ENCODE data around the gene NECAB2.

NECAB2 gene

GRCh38 chr16:83935005-83935857 lies 32.8 kb upstream of the NECAB2 start:
- ChIA-PET POLR2A (no interaction called here), CTCF (interaction anchor here (6.0 to 15.1 kb wide), 2 partner anchors 8 to 132 kb away, joined by 60 to 175 read pairs; no protein-coding TSS in a partner anchor)
- no peak for TF ChIP-seq CTCF (IDR thresholded peaks at IDR 0.05; ENCODE audit: insufficient read depth, low read length, missing control alignments)
- DNase-seq (ENCODE audit: low read depth, low spot score), result no peak
- no peak overlapping the region for H3K4me3 ChIP-seq (ENCODE audit: low read depth, low read length)

- H3K4me3 ChIP-seq (ENCODE audit: low read depth, low read length), result no peak overlapping the region
- CTCF ChIA-PET, result interaction anchor here (6.0 to 15.1 kb wide), 2 partner anchors 9 to 131 kb away, joined by 60 to 175 read pairs; no protein-coding TSS in a partner anchor
- DNase-seq (ENCODE audit: low read depth, low spot score), result no peak
- TF ChIP-seq CTCF (IDR thresholded peaks at IDR 0.05; ENCODE audit: insufficient read depth, low read length, missing control alignments), result no peak
- POLR2A ChIA-PET, result no interaction called here
Observed at GRCh38 chr16:83935858-83936255, 32.2 kb upstream of the NECAB2 start.

GRCh38 chr16:83936581-83937165 lies 31.4 kb upstream of the NECAB2 start:
- POLR2A ChIA-PET, result no interaction called here
- CTCF ChIA-PET, result interaction anchor here (0.9 to 6.0 kb wide), 2 partner anchors 10 to 129 kb away, joined by 4 to 60 read pairs; no protein-coding TSS in a partner anchor

GRCh38 chr16:83937267-83937666 lies 30.8 kb upstream of the NECAB2 start:
- POLR2A ChIA-PET, result no interaction called here
- CTCF ChIA-PET, result interaction anchor here (0.9 to 6.0 kb wide), 3 partner anchors 10 to 129 kb away, joined by 4 to 60 read pairs (median 4); partner anchors contain the start of gene OSGIN1
- no peak for DNase-seq (ENCODE audit: low read depth, low spot score)
- H3K4me3 ChIP-seq (ENCODE audit: low read depth, low read length), result no peak overlapping the region
- TF ChIP-seq CTCF (IDR thresholded peaks at IDR 0.05; ENCODE audit: insufficient read depth, low read length, missing control alignments), result no peak

More at GRCh38 chr16:83936581-83937165, 31.4 kb upstream of the NECAB2 start:
- DNase-seq (ENCODE audit: low read depth, low spot score), result no peak
- TF ChIP-seq CTCF (IDR thresholded peaks at IDR 0.05; ENCODE audit: insufficient read depth, low read length, missing control alignments), result no peak
- H3K4me3 ChIP-seq (ENCODE audit: low read depth, low read length), result no peak overlapping the region

GRCh38 chr16:83937922-83938885 lies 29.8 kb upstream of the NECAB2 start:
- ChIA-PET CTCF (interaction anchor here (0.6 to 6.0 kb wide), 4 partner anchors 11 to 126 kb away, joined by 3 to 60 read pairs (median 4); partner anchors contain the start of gene OSGIN1), POLR2A (interaction anchor here (0.6 kb wide), 1 partner anchor 102 kb away, joined by 3 read pairs; no protein-coding TSS in a partner anchor)
- TF ChIP-seq CTCF (IDR thresholded peaks at IDR 0.05; ENCODE audit: insufficient read depth, low read length, missing control alignments), result no peak
- no peak for DNase-seq (ENCODE audit: low read depth, low spot score)
- H3K4me3 ChIP-seq (ENCODE audit: low read depth, low read length), result no peak overlapping the region
